HepG2 (cell line): Measurements from ENCODE around the gene PIAS1. TPM values are rescaled to one million over a fixed set of nuclear protein-coding genes. Genes with fewer than 3 reads are reported as not detected.

Experiments used
- BCL6 ChIP-seq: IDR thresholded peaks from 2 replicates; pipeline ENCODE4 v1.6.1; 2016; ENCODE audit warnings: missing genetic modification reagents, missing compliant biosample characterization
- CBX2 ChIP-seq, 2 experiments: fragments of 200-600 bp in 1 of 2; sonication (generic); formaldehyde crosslinking in 1 of 2; IDR thresholded peaks; 2 replicates each; pipeline versions ENCODE4 v1.7.0 to v1.8.1; 2018 to 2022; ENCODE audit warnings: low read depth in 2 of 2, low read length in 1 of 2, mild to moderate bottlenecking in 1 of 2, missing genetic modification reagents in 1 of 2
- IRF9 ChIP-seq: sonication (generic); formaldehyde crosslinking; IDR thresholded peaks from 2 replicates; pipeline ENCODE4 v1.8.0; 2022; ENCODE audit warnings: missing genetic modification reagents, mild to moderate bottlenecking, borderline replicate concordance
- KDM1A ChIP-seq: IDR thresholded peaks from 2 replicates; pipeline ENCODE4 v1.6.1; 2016; ENCODE audit warnings: missing compliant biosample characterization
- ONECUT2 ChIP-seq: sonication (generic); formaldehyde crosslinking; IDR thresholded peaks from 2 replicates; pipeline ENCODE4 v1.4.0; 2020; ENCODE audit warnings: missing genetic modification reagents
- SPEN ChIP-seq: sonication (generic); formaldehyde crosslinking; IDR thresholded peaks from 2 replicates; pipeline ENCODE4 v1.5.1; 2020; ENCODE audit warnings: low read depth, mild to moderate bottlenecking, missing genetic modification reagents
- TFDP2 ChIP-seq: sonication (generic); formaldehyde crosslinking; IDR thresholded peaks from 2 replicates; pipeline ENCODE4 v1.4.0; 2020; ENCODE audit warnings: missing genetic modification reagents
- YY1 ChIP-seq: IDR thresholded peaks from 2 replicates; pipeline ENCODE4 v1.6.1; 2011; ENCODE audit warnings: low read length, low read depth, moderate library complexity, mild to moderate bottlenecking; ENCODE audit not compliant: insufficient read depth, insufficient replicate concordance
- ZNF276 ChIP-seq: sonication (generic); formaldehyde crosslinking; IDR thresholded peaks from 2 replicates; pipeline ENCODE4 v1.4.0; 2020; ENCODE audit warnings: mild to moderate bottlenecking, low read depth, missing genetic modification reagents
- ZNF704 ChIP-seq: sonication (generic); formaldehyde crosslinking; IDR thresholded peaks from 2 replicates; pipeline ENCODE4 v1.8.1; 2023; ENCODE audit warnings: mild to moderate bottlenecking, inconsistent platforms, moderate library complexity, missing genetic modification reagents, borderline replicate concordance
- ZNF766 ChIP-seq: sonication (generic); formaldehyde crosslinking; IDR thresholded peaks from 2 replicates; pipeline ENCODE4 v1.5.0; 2020; ENCODE audit warnings: missing genetic modification reagents, borderline replicate concordance
- polyA plus RNA-seq, 8 experiments: library from polyadenylated mRNA; depleted of rRNA in 3 of 8; stranded (reverse) in 7 of 8; unstranded in 1 of 8; fragments of >200 nt; fragmentation: Illumina TruSeq in 4 of 8; extraction: Trizol in 4 of 8; gene quantifications; 2 replicates each; pipeline versions ENCODE4 v1.2.1 to v1.2.3, GENCODE V29; 2011 to 2016; ENCODE audit warnings: low read depth in 4 of 8, missing spikeins in 1 of 8, mixed read lengths in 1 of 8; ENCODE audit not compliant: insufficient read depth in 1 of 8
- total RNA-seq, 5 experiments: library from RNA; depleted of rRNA; stranded (reverse); fragments of >200 nt; fragmentation: Illumina TruSeq; extraction: Trizol; gene quantifications; 2 replicates each; pipeline ENCODE4 v1.2.3, GENCODE V29; 2016; ENCODE audit warnings: low read depth in 1 of 5

Gene PIAS1
- total and polyA plus RNA-seq, 2 of the 13 experiments (the other 11 are each of a cell fraction or from before 2014, with no cell fraction given), result 20.7 to 33.7 TPM

- TF ChIP-seq SPEN (CRISPR knock-in tag) (no peak), CBX2 (IDR thresholded peaks at IDR 0.05; ENCODE audit: low read depth, low read length) (no peak), CBX2 (CRISPR knock-in tag; IDR thresholded peaks at IDR 0.05; ENCODE audit: low read depth) (no peak), ZNF766 (CRISPR knock-in tag) (no peak), ZNF704 (CRISPR knock-in tag) (no peak), YY1 (no peak), KDM1A (CRISPR knock-in tag) (no peak), BCL6 (CRISPR knock-in tag) (no peak), ONECUT2 (no peak), TFDP2 (CRISPR knock-in tag) (no peak), IRF9 (no peak), ZNF276 (no peak)
Measured at GRCh38 chr15:68052431-68052830, 1.7 kb upstream of the PIAS1 start (continued).
